Mucosa of descending colon (tissue), 3 donors: ENCODE results near the gene FAM83E. TPM values are rescaled to one million over a fixed set of nuclear protein-coding genes. Genes with fewer than 3 reads are reported as not detected.

ENCODE experiments used
- ATAC-seq: fragments of 200-7000 bp; cut with Tn5 transposase; one replicate; pipeline ENCODE4 v1.9.1; 2020; ENCODE audit warnings: mild to moderate bottlenecking, moderate library complexity
- DNase-seq, 3 donors: peaks; one replicate each; pipeline ENCODE4 v3.0.0-alpha.2; 2020
- H3K36me3 ChIP-seq: fragments of 200-600 bp; one replicate; pipeline ENCODE4 v1.8.0; 2021; ENCODE audit warnings: low read depth, mild to moderate bottlenecking
- H3K4me1 ChIP-seq: fragments of 200-600 bp; one replicate; pipeline ENCODE4 v1.8.0; 2021; ENCODE audit warnings: low read depth, mild to moderate bottlenecking
- H3K4me3 ChIP-seq: fragments of 200-600 bp; one replicate; pipeline ENCODE4 v1.8.0; 2021; ENCODE audit warnings: mild to moderate bottlenecking
- H3K9me3 ChIP-seq: fragments of 200-600 bp; one replicate; pipeline ENCODE4 v1.8.0; 2021; ENCODE audit warnings: mild to moderate bottlenecking
- CTCF ChIP-seq: fragments of 200-600 bp; IDR thresholded peaks from one replicate; pipeline ENCODE4 v1.8.0; 2022; ENCODE audit warnings: antibody characterized with exemption, mild to moderate bottlenecking
- intact Hi-C, 2 donors: fragments of 100-400 bp; cut with DNase I in 1 of 2; cut with micrococcal nuclease in 1 of 2; formaldehyde crosslinking; loops; one replicate each; pipeline versions ENCODE4 v1.11.0 to v1.11.1; 2022; cut with DNase I, micrococcal nuclease
- total RNA-seq, 3 donors: library from RNA; stranded (reverse); fragmentation: NEBNext Ultra II Directional in 2 of 3; extraction: Animal tissue kit (Norgen Biotek cat#: 25700) in 2 of 3; gene quantifications; one replicate each; pipeline versions ENCODE4 v1.2.1 to v1.2.4, GENCODE V29; 2021 to 2023
- donor health status: DM: no; HTN: no; CAD: no; lungs with moderate emphysema.
- donor health status: DM: no; HTN: no; CAD: no.
- donor health status: DM: no; HTN: yes; CAD: no.

The FAM83E gene
- total RNA-seq, 3 donors from 2014 or later = 97.8 to 180 (median 175) TPM

GRCh38 chr19:48598996-48599700 lies 15.7 kb downstream of the FAM83E start:
- no peak for ATAC-seq
- no peaks in the 10 kb centered on the region for H3K36me3 ChIP-seq
- peaks cover 12% of the 10 kb centered on the region for H3K4me1 ChIP-seq
- no peak for DNase-seq
- intact Hi-C loops = no loop called here
- H3K4me3 ChIP-seq = no peak overlapping the region
- H3K9me3 ChIP-seq = no peaks in the 10 kb centered on the region
- no peak for TF ChIP-seq CTCF

GRCh38 chr19:48596679-48597465 lies 18.0 kb downstream of the FAM83E start:
- H3K4me3 ChIP-seq = no peak overlapping the region
- DNase-seq (no peak), ATAC-seq (peak; percentile 4)
- intact Hi-C loops = no loop called here
- no peaks in the 10 kb centered on the region for H3K9me3 ChIP-seq
- H3K36me3 ChIP-seq = no peaks in the 10 kb centered on the region
- no peaks in the 10 kb centered on the region for H3K4me1 ChIP-seq
- no peak for TF ChIP-seq CTCF

GRCh38 chr19:48596237-48596636 lies 18.6 kb downstream of the FAM83E start:
- DNase-seq = no peak
- no peak for ATAC-seq
- no peak for TF ChIP-seq CTCF
- Histone ChIP-seq H3K36me3 (no peaks in the 10 kb centered on the region), H3K4me1 (no peaks in the 10 kb centered on the region), H3K4me3 (no peak overlapping the region), H3K9me3 (no peaks in the 10 kb centered on the region)
- intact Hi-C loops = no loop called here

GRCh38 chr19:48595833-48596232 lies 19.0 kb downstream of the FAM83E start:
- intact Hi-C loops = no loop called here
- ATAC-seq (no peak), DNase-seq (no peak)
- no peaks in the 10 kb centered on the region for H3K9me3 ChIP-seq
- TF ChIP-seq CTCF = no peak
- no peaks in the 10 kb centered on the region for H3K36me3 ChIP-seq
- no peak overlapping the region for H3K4me3 ChIP-seq
- no peaks in the 10 kb centered on the region for H3K4me1 ChIP-seq

- no peak for TF ChIP-seq CTCF
- Histone ChIP-seq H3K9me3 (no peaks in the 10 kb centered on the region), H3K4me1 (no peaks in the 10 kb centered on the region), H3K4me3 (no peak overlapping the region), H3K36me3 (no peaks in the 10 kb centered on the region)
- intact Hi-C loops = no loop called here
- no peak for DNase-seq
- no peak for ATAC-seq
Measured at GRCh38 chr19:48595171-48595570, 19.7 kb downstream of the FAM83E start.
